Measurements from ENCODE around the gene S100A8.

S100A8 gene

GRCh38 chr1:153389973-153390879, 647 bp downstream of the S100A8 start:
- DNase-seq: no peak

DNA sequence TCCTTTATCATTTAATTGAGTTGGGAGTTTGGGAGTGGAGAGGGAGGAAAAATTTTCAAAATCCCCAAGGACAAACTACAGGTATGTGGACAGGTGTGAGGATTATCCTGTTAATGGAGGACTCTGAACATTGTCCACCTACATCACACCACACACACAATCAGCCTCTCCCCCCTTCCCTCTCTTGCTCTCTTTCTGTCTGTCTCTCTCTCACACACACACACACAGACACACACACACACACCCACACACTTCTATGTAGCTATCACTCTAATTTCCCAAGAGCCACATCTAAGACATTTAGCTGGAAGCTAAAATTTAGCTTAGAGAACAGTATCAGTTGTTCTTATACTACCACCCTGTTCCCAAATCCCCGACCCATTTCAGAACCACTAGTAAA, 1.5 kb downstream of the S100A8 start:
- DNase-seq: no peak

DNA sequence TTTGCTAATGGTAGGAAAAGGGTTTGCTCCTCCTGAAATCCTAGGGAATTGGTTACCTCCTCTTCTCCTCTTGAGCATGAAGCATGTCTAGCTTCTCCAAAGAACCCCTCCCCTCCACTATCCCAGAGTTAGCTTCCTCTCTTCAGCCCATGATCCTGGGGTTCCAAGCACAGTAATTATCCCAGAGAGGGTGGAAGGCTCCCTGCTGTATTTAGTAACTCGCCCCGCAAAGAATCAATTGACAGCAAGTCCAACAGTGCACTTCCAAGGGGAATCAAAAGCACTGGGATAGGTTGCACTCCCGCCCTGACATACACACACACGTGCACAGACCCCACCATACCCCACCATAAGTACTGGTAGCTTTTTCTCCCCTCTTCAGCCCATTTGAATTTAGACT, 3.1 kb downstream of the S100A8 start:
- DNase-seq: no peak

DNA sequence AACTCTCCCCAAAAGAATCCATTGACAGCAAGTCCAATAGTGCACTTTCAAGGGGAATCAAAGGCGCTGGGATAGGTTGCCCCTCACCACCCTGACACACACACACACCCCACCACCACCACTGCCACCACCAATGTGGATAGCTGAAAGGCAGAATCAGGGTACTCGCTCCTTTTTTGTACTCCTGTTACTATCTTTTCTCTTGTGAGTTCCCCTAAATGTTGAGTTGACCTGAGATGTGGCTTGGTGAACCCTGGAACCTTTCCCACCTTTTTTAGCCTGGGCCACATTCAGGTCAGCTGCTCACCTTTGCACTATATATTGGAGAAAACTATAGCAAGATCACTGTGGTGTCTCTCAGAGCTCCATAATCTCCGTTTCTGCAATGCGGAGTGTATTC, 3.9 kb downstream of the S100A8 start:
- DNase-seq: no peak

GRCh38 chr1:153386500-153386901, 4.4 kb downstream of the S100A8 start:
- DNase-seq: no peak

- no peak for DNase-seq
These were observed 5.8 kb downstream of the S100A8 start for GRCh38 chr1:153384958-153385580.

GRCh38 chr1:153380711-153381110, 10.2 kb downstream of the S100A8 start:
- no peak for DNase-seq

- DNase-seq: no peak
These were observed 11.3 kb downstream of the S100A8 start for GRCh38 chr1:153379591-153379990.

DNA sequence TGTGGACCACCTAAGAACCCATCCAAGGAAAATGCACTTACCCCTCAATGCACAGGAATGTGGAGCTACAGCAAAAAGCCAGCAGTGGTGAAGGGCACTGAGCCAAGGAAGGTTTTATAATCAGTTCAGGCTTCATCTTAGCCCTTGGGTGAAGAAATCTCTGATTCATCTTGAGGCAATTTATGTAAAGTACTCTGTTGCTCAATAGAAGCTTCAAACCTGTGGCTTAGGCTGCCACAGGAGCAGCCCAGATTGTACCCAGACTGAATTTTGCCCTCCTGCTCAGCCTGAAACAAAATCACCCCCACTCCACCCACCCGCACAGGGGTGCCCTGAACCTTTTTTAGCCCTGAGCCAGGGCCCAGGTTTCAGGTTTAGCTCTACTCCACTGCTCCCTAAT, 15.4 kb downstream of the S100A8 start, which contains the start of gene S100A12:
Gene S100A12, minus strand, starts transcription at position 111 of the 400 bp plus-strand sequence. CDS start 1,029 bp downstream, outside the sequence.
- no peak for DNase-seq

DNA sequence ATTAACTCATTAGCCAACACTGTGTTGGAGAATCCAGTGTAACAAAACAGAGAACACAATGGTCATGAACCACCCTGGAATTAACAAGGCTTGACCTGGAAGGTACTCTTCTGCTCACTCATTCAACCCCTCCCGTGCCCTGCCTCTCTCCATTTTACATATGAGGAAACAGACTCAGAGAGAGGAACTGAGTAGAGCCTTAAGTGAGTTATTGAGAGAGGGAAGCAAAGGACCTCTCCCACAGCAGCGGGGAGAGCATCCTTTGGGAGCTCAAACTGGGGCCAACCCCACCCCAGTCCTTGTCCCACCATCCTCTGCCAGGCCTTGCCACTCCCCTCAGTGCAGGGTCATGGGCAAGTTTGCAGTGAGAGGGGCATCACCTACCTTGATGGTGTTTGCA, 16.8 kb downstream of the S100A8 start:
- DNase-seq: no peak

- no peak for DNase-seq
These were observed 18.3 kb downstream of the S100A8 start for GRCh38 chr1:153372571-153372970.

- no peak for DNase-seq
These were observed 19.6 kb downstream of the S100A8 start for GRCh38 chr1:153371231-153371630.

GRCh38 chr1:153370146-153370545, 20.7 kb downstream of the S100A8 start:
- DNase-seq: no peak

- no peak for DNase-seq
These were observed 22.4 kb downstream of the S100A8 start for GRCh38 chr1:153368495-153368894.

GRCh38 chr1:153367090-153367489, 23.8 kb downstream of the S100A8 start:
- no peak for DNase-seq

GRCh38 chr1:153366261-153366660, 24.6 kb downstream of the S100A8 start:
- DNase-seq: no peak

DNA sequence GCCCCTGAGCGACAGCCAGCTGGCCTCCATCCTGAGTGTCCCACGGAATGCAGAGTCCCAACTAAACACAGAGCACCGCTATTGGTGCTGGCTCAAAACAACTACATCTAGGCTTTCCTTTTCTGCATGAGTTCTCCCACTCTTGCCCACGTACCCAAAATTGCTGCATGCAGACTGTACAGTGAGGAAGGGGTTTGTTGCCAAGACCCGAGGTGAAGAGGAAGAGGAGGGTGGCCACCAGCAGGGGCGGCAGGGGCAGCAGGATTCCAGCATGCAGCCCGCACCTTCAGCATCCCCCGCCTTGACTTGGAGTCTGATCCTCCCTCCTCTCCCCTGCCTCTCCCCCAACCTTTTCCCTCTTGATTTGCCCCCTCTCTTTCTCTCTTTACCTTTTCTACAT, 25.2 kb downstream of the S100A8 start:
- no peak for DNase-seq

DNA sequence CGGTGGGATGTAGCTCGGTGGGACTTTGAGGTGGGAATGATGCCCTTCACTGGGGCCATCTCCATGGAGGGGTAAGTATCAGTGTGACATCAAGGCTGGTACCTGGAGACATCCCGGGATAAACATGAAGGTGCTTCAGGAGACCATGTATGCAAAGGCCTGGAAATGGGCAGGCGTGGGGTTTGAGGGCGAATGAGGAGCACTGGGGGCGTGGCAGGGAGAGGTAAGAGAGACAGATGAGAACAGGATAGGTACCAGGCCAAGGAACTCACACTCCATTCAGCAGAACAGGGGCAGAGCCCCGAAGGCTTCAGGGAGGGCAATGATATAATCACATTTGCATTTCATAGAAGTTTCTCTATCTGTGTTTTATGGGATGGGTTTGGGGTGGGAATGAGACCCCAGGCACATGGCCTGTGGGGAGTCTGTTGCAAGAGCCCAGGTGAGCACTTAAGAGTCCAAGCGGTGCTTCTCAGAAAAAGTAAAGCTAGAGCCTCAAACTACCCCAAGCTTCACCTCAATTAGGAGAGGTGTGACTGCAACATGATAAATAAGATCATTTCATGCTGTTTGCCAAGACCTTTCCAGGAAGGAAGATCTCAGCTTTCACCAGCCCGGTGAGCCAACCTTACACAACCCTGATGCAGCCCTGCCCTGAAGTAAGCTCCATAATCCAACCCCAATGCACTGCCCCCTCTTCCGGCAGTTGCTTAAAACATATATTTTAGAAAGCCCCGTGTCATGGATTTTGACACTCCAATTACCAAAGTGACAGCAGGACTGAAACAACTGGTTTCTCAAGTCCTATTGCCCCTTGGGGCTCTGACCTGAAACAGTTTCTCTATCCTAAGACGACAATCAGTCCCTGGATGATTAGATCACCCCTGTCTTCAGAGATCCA, 25.9 kb downstream of the S100A8 start:
- DNase-seq: no peak

DNA sequence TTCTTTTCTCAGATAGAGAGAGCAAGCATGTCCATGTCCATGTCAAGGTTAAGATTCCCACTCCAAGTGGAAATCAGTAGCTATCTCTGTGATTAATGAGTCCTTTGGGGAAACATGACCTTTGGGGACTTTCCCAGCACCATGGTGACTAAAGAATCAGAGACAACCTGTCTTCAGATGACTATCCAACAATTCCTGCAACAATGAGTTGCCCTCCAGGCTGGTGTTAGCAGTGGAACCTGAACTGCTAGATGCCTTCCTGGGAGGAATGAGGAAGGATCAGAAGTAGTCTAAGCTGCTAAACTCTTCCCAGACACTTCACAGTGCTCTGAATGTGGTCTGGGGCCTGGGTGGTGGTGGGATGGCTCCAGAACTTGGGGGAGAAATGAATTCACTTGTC, 26.7 kb downstream of the S100A8 start:
- DNase-seq: no peak

GRCh38 chr1:153363641-153364040, 27.2 kb downstream of the S100A8 start:
- no peak for DNase-seq

DNA sequence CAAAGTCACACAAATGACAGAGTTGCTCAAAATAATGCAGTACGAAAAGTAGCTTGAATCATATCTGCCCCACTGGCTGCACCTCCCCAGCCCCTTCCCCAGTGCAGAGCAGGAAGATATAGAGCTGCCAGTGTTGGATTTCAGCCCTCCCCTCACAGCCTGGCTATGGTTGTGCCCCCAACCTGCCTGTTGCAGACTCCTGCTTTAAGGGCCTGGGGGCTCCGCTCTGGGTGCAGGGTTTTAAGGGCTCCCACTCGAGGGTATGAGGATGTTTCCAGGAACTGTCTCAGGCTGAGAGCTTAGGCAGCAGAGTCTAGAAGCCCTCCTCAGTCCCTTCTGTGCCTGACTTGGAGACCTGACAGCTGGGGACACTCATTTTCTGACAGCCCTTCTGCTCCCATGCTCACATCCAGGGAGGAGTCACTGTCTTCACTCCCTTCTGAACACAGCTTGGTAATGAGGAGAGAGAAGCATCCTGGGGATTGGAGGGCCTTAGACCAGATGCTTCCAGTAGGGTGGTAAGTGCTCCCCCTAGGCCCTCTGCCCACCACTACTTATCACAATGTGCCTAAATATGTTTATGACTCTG, 28.6 kb downstream of the S100A8 start:
- no peak for DNase-seq

GRCh38 chr1:153361480-153362109, 29.3 kb downstream of the S100A8 start:
- DNase-seq: no peak
